CD14-positive monocyte (primary cell): Measurements from ENCODE around the gene KIF3A. TPM values are rescaled to one million over a fixed set of nuclear protein-coding genes. Genes with fewer than 3 reads are reported as not detected.

ENCODE experiments used
- DNase-seq, 3 donors: peaks; one replicate each; pipeline ENCODE4 v3.0.0-alpha.2; 2011 to 2022
- H2AFZ ChIP-seq: 2 replicates; pipeline ENCODE4 v1.6.0; 2012; ENCODE audit warnings: mild to moderate bottlenecking, low read depth, low read length, inconsistent platforms; ENCODE audit not compliant: insufficient read depth, poor library complexity, severe bottlenecking
- H3K27ac ChIP-seq, 2 donors: 1 replicate in 1 of 2; 2 replicates in 1 of 2; pipeline ENCODE4 v1.5.1; 2012 to 2013; ENCODE audit warnings: low read length in 2 of 2, control low read depth in 1 of 2, inconsistent platforms in 1 of 2, low read depth in 1 of 2, mild to moderate bottlenecking in 1 of 2
- H3K27me3 ChIP-seq, 2 donors: one replicate each; pipeline versions ENCODE4 v1.6.0 to v1.6.1; 2011 to 2013; ENCODE audit warnings: low read length in 2 of 2; ENCODE audit not compliant: control insufficient read depth in 2 of 2, insufficient read depth in 2 of 2
- H3K36me3 ChIP-seq, 2 donors: replicated peaks in 1 of 2; 1 replicate in 1 of 2; 2 replicates in 1 of 2; pipeline versions ENCODE4 v1.5.1 to v1.6.1; 2012 to 2013; ENCODE audit warnings: low read length in 2 of 2, control low read depth in 1 of 2, inconsistent platforms in 1 of 2, mild to moderate bottlenecking in 1 of 2; ENCODE audit not compliant: insufficient read depth in 2 of 2, control insufficient read depth in 1 of 2
- H3K4me1 ChIP-seq, 2 donors: 1 replicate in 1 of 2; 2 replicates in 1 of 2; pipeline versions ENCODE4 v1.5.1 to v1.6.1; 2012 to 2013; ENCODE audit warnings: low read length in 2 of 2, control low read depth in 1 of 2, inconsistent platforms in 1 of 2, mild to moderate bottlenecking in 1 of 2, moderate library complexity in 1 of 2; ENCODE audit not compliant: insufficient read depth in 2 of 2, control insufficient read depth in 1 of 2
- H3K4me2 ChIP-seq: replicated peaks from 2 replicates; pipeline ENCODE3; 2012; ENCODE audit warnings: low read length, moderate library complexity, mild to moderate bottlenecking; ENCODE audit not compliant: poor library complexity, severe bottlenecking; ENCODE audit errors: extremely low read depth
- H3K4me3 ChIP-seq, 3 experiments: fragments of 200-600 bp in 1 of 3; sonication (generic) in 1 of 3; replicated peaks in 1 of 3; 1 replicate in 2 of 3; 2 replicates in 1 of 3; pipeline ENCODE4 v1.5.1; 2011 to 2013; ENCODE audit warnings: low read length in 3 of 3, mild to moderate bottlenecking in 3 of 3, control low read depth in 2 of 3, low read depth in 2 of 3, inconsistent platforms in 1 of 3, moderate library complexity in 1 of 3
- H3K79me2 ChIP-seq: 2 replicates; pipeline ENCODE4 v1.6.0; 2012; ENCODE audit warnings: mild to moderate bottlenecking, control low read depth, inconsistent platforms, low read length, moderate library complexity; ENCODE audit not compliant: insufficient read depth
- H3K9ac ChIP-seq: 2 replicates; pipeline ENCODE4 v1.6.0; 2017; ENCODE audit warnings: low read length, mild to moderate bottlenecking; ENCODE audit not compliant: insufficient read depth, poor library complexity, severe bottlenecking
- H3K9me3 ChIP-seq, 2 donors: replicated peaks in 1 of 2; 1 replicate in 1 of 2; 2 replicates in 1 of 2; pipeline versions ENCODE4 v1.5.1 to v1.6.1; 2012 to 2013; ENCODE audit warnings: low read length in 2 of 2, control low read depth in 1 of 2; ENCODE audit not compliant: control insufficient read depth in 1 of 2, insufficient read depth in 1 of 2
- H4K20me1 ChIP-seq: 2 replicates; pipeline ENCODE4 v1.6.0; 2012; ENCODE audit warnings: mild to moderate bottlenecking, low read length, control low read depth, moderate library complexity; ENCODE audit not compliant: insufficient read depth
- H3K27ac Mint-ChIP-seq, 7 donors: one replicate each; pipeline ENCODE4 v1.8.0; 2020; ENCODE audit warnings: mild to moderate bottlenecking in 7 of 7, mixed read lengths in 7 of 7, moderate library complexity in 6 of 7, inconsistent platforms in 2 of 7
- H3K27me3 Mint-ChIP-seq, 3 donors: one replicate each; pipeline ENCODE4 v1.8.0; 2021 to 2022; ENCODE audit warnings: low read depth in 3 of 3, mild to moderate bottlenecking in 3 of 3, mixed read lengths in 3 of 3, moderate library complexity in 3 of 3, inconsistent platforms in 1 of 3
- H3K36me3 Mint-ChIP-seq, 2 donors: one replicate each; pipeline ENCODE4 v1.8.0; 2020; ENCODE audit warnings: mixed read lengths in 2 of 2, inconsistent platforms in 1 of 2, mild to moderate bottlenecking in 1 of 2
- H3K4me1 Mint-ChIP-seq: one replicate; pipeline ENCODE4 v1.8.0; 2020; ENCODE audit warnings: mild to moderate bottlenecking, mixed read lengths
- H3K4me3 Mint-ChIP-seq, 2 donors: one replicate each; pipeline ENCODE4 v1.8.0; 2020; ENCODE audit warnings: mild to moderate bottlenecking in 2 of 2, mixed read lengths in 2 of 2, moderate library complexity in 1 of 2
- H3K9me3 Mint-ChIP-seq, 7 donors: one replicate each; pipeline ENCODE4 v1.8.0; 2020 to 2022; ENCODE audit warnings: mixed read lengths in 7 of 7, mild to moderate bottlenecking in 6 of 7, moderate library complexity in 6 of 7, inconsistent platforms in 2 of 7
- CTCF ChIP-seq: fragments of 200-600 bp; IDR thresholded peaks from one replicate; pipeline ENCODE4 v1.8.0; 2022; ENCODE audit warnings: antibody characterized with exemption, mild to moderate bottlenecking
- WGBS: methylation state at CpG from one replicate; pipeline ENCODE4 v1.1.5; 2013; ENCODE audit warnings: missing lambda C conversion rate; ENCODE audit not compliant: insufficient coverage; 5-methylcytosine and 5-hydroxymethylcytosine counted together
- intact Hi-C, 2 donors: fragments of 100-400 bp; cut with micrococcal nuclease; formaldehyde crosslinking; loops; one replicate each; pipeline versions ENCODE4 v1.15.0 to v1.15.1; 2023
- polyA plus RNA-seq, 3 donors: library from polyadenylated mRNA; depleted of rRNA in 1 of 3; unstranded in 2 of 3; stranded (reverse) in 1 of 3; fragments of 300-500 nt in 2 of 3; fragments of >200 nt in 1 of 3; fragmentation: Illumina TruSeq in 2 of 3; gene quantifications; 1 replicate in 2 of 3; 2 replicates in 1 of 3; pipeline ENCODE4 v1.2.3, GENCODE V29; 2012 to 2021

The KIF3A gene
- polyA plus RNA-seq, 3 donors = 0.68 to 1.3 (median 1.2) TPM

- no peaks in the 10 kb centered on the region for H4K20me1 ChIP-seq
- peak overlapping the region in 1 of 2 donors; percentile 73 for H3K4me3 Mint-ChIP-seq
Observed at GRCh38 chr5:132748522-132749000, 11.2 kb upstream of the KIF3A start.

More at GRCh38 chr5:132748522-132749000, 11.2 kb upstream of the KIF3A start:
- intact Hi-C loops = no loop called here
- Mint-ChIP-seq H3K9me3 (peaks cover 0 to 11% (median 2%) of the 10 kb centered on the region in 7 donors), H3K4me1 (peaks cover 2% of the 10 kb centered on the region), H3K36me3 (no peaks in the 10 kb centered on the region), H3K27ac (no peak overlapping the region), H3K27me3 (peaks cover 52 to 68% (median 53%) of the 10 kb centered on the region in 3 donors)
- H3K9me3 ChIP-seq = peaks cover 0 to 23% of the 10 kb centered on the region in 2 donors
- peaks cover 40 to 55% of the 10 kb centered on the region in 2 donors for H3K27me3 ChIP-seq
- DNase-seq = no peak
- no peaks in the 10 kb centered on the region for H3K79me2 ChIP-seq
- 88% methylated on average over 6 of the region's 10 CpGs for WGBS
- H3K4me2 ChIP-seq = no peak overlapping the region
- H3K4me3 ChIP-seq = no peak overlapping the region
- no peak overlapping the region for H3K9ac ChIP-seq
- peaks cover 5 to 12% of the 10 kb centered on the region in 2 donors for H3K4me1 ChIP-seq
- no peak overlapping the region for H3K27ac ChIP-seq
- no peak overlapping the region for H2AFZ ChIP-seq
- no peak for TF ChIP-seq CTCF
- H3K36me3 ChIP-seq = no peaks in the 10 kb centered on the region
